AG04450 (cell line): ENCODE data around the gene MTHFD1L. TPM values are rescaled to one million over a fixed set of nuclear protein-coding genes. Genes with fewer than 3 reads are reported as not detected.

Experiments
- CTCF ChIA-PET: fragments of 300-600, 350-600 bp; formaldehyde crosslinking; extraction: SDS; loops from one replicate; lab custom pipeline; 2022; ENCODE audit warnings: antibody characterized with exemption, inconsistent platforms; lab: Charles Lee
- POLR2A ChIA-PET: fragments of 350-600 bp; formaldehyde crosslinking; extraction: SDS; loops from one replicate; lab custom pipeline; 2021; ENCODE audit warnings: antibody characterized with exemption, inconsistent platforms; lab: Yijun Ruan, JAX
- DNase-seq: peaks from one replicate; pipeline ENCODE4 v3.0.0-alpha.2; 2011; ENCODE audit warnings: low read depth, low spot score
- H3K27ac ChIP-seq: one replicate; pipeline ENCODE4 v1.5.1; 2012; ENCODE audit warnings: low read depth, low read length, control low read depth
- H3K27me3 ChIP-seq: one replicate; pipeline ENCODE4 v1.6.0; 2012; ENCODE audit warnings: low read length; ENCODE audit not compliant: control insufficient read depth, insufficient read depth
- H3K4me3 ChIP-seq: 2 replicates; pipeline ENCODE4 v1.5.1; 2011; ENCODE audit warnings: mild to moderate bottlenecking, low read depth, low read length, control low read depth
- H3K9me3 ChIP-seq: 2 replicates; pipeline ENCODE4 v1.5.1; 2012; ENCODE audit warnings: low read length; ENCODE audit not compliant: control insufficient read depth, insufficient read depth
- polyA plus RNA-seq: library from polyadenylated mRNA; depleted of rRNA; stranded (reverse); fragments of >200 nt; gene quantifications from 2 replicates; pipeline ENCODE4 v1.2.3, GENCODE V29; 2011
- TF ChIP-seq, protein P1 (sequence below): IDR thresholded peaks from 2 replicates; pipeline ENCODE4 v1.5.1; 2011; ENCODE audit warnings: low read depth, low read length, control low read depth, inconsistent platforms

Gene MTHFD1L
- polyA plus RNA-seq, 1 experiment = 69.1 TPM

DNA sequence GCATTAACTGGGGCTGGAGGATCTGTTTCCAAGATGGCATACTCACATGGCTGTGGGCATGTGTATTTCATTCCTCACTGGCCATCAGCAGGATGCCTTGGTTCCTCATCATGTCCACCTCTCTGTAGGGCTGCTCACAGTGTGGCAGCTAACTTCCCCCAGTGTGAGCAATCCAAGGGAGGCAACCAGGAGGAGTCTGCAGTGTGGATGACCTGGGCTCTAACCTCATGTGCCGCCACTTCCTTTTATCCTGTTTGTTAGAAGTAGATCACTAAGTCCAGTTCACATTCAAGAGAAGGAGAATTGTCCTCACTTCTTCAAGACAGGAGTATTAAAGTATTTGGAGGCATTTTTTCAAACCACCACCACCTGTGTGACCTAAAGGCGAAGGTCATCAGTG, 54.4 kb downstream of the MTHFD1L start:
- Histone ChIP-seq H3K4me3 (no peak overlapping the region), H3K27ac (no peak overlapping the region), H3K9me3 (no peaks in the 10 kb centered on the region), H3K27me3 (no peaks in the 10 kb centered on the region)
- ChIA-PET CTCF (interaction anchor here (1.6 kb wide), 1 partner anchor 28 kb away, joined by 4 read pairs; no protein-coding TSS in a partner anchor), POLR2A (no interaction called here)
- TF ChIP-seq, protein P1, sequence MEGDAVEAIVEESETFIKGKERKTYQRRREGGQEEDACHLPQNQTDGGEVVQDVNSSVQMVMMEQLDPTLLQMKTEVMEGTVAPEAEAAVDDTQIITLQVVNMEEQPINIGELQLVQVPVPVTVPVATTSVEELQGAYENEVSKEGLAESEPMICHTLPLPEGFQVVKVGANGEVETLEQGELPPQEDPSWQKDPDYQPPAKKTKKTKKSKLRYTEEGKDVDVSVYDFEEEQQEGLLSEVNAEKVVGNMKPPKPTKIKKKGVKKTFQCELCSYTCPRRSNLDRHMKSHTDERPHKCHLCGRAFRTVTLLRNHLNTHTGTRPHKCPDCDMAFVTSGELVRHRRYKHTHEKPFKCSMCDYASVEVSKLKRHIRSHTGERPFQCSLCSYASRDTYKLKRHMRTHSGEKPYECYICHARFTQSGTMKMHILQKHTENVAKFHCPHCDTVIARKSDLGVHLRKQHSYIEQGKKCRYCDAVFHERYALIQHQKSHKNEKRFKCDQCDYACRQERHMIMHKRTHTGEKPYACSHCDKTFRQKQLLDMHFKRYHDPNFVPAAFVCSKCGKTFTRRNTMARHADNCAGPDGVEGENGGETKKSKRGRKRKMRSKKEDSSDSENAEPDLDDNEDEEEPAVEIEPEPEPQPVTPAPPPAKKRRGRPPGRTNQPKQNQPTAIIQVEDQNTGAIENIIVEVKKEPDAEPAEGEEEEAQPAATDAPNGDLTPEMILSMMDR = no peak
- no peak for DNase-seq

DNA sequence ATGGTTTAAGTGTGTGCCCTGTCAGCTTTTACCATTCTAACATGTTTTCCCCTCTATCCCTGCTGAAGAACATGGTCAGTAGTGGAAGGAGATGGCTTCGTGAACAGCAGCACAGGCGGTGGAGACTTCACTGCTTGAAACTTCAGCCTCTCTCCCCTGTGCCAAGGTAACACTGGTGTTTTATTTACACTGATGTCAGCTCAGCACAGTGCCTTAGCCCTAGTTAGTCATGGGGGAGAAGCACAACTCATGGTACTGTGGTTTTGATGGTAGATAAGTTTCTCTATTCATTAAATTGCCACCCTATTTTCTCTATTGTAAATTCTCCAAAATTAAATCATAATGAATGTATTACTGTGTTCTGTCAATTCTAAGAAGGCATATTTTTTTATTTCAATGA, 56.6 kb downstream of the MTHFD1L start:
- POLR2A ChIA-PET = interaction anchor here (1.0 kb wide), 1 partner anchor 468 kb away, joined by 4 read pairs; no protein-coding TSS in a partner anchor
- Histone ChIP-seq H3K27me3 (no peaks in the 10 kb centered on the region), H3K27ac (no peak overlapping the region), H3K9me3 (no peaks in the 10 kb centered on the region), H3K4me3 (no peak overlapping the region)
- no peak for DNase-seq
- TF ChIP-seq, protein P1 = no peak
- CTCF ChIA-PET = interaction anchor here (1.0 kb wide), 1 partner anchor 30 kb away, joined by 3 read pairs; no protein-coding TSS in a partner anchor

DNA sequence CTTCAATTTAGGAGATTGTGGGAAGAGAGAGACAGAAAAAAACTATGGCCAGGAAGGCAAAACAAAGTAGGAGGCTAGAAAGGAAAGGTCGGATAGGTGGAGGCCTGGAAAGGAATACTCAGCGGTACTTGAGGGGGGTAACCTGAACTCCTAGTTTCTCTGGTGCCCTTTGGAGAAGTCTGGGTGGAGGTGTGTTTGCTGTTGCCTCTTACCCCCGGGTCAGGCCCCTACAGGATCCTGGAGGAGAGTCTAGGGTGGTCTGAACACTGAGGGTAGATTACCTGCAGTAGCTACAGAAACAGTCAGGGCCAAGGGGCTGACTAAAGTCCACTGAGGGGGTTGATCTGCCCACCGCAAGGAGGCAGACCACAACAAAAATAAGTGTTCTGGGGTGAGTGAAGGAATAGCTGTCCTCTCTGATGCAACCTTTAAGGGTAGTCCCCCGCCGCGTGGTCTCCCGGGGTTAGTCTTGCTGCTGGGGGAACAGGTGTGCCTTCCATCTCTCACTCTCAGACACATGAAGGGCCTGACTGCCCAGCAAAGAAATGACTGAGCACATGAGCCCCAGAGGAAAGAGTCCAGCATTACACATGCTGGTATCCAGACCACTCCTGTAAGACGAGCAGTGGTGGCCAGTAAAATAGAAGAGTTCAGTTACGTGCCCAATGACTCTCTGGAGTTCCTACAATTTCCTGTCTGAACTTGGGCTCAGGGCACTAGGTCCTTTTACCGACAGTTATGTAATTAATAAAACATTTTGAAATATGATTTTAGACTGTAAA, 59.5 kb downstream of the MTHFD1L start:
- Histone ChIP-seq H3K9me3 (no peaks in the 10 kb centered on the region), H3K27me3 (no peaks in the 10 kb centered on the region), H3K27ac (no peak overlapping the region), H3K4me3 (no peak overlapping the region)
- no peak for DNase-seq
- POLR2A ChIA-PET = no interaction called here
- CTCF ChIA-PET = no interaction called here
- TF ChIP-seq, protein P1 = no peak

DNA sequence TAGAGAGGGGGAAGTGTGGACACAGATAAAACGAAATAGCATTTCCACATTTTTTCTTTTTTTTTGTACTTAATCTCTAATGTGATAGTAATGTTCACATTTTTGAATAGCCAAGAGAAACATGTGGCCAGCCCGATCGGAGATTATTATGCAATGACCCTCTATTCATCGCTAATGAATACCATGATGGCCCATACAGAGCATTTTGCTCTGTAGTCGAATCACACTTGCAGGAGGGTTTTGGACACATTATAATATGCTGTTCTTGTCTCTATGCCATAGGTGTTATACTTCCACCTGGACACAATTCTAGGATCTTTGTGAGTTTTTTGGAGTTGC, 60.1 kb downstream of the MTHFD1L start:
- H3K27ac ChIP-seq = no peak overlapping the region
- no peak overlapping the region for H3K4me3 ChIP-seq
- H3K9me3 ChIP-seq = no peaks in the 10 kb centered on the region
- ChIA-PET POLR2A (no interaction called here), CTCF (no interaction called here)
- H3K27me3 ChIP-seq = no peaks in the 10 kb centered on the region
- no peak for DNase-seq
- TF ChIP-seq, protein P1 = no peak

DNA sequence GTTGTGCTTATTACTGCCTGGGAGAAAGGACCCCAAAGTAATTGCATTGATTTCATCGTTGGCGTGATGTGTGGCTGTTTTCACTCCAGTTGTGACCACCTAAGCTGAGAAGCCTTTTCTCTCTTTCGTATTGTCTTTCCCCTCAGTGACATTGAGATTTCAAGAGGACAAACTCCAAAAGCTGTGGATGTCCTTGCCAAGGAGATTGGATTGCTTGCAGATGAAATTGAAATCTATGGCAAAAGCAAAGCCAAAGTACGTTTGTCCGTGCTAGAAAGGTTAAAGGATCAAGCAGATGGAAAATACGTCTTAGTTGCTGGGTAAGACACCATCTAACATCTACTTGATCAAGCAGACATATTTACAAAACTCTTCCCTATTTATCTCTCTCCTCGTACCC, 60.5 kb downstream of the MTHFD1L start:
- no peak for DNase-seq
- Histone ChIP-seq H3K4me3 (no peak overlapping the region), H3K27ac (no peak overlapping the region), H3K27me3 (no peaks in the 10 kb centered on the region), H3K9me3 (no peaks in the 10 kb centered on the region)
- TF ChIP-seq, protein P1 = no peak
- CTCF ChIA-PET = interaction anchor here (1.6 kb wide), 2 partner anchors 9 to 34 kb away, joined by 4 to 7 read pairs; no protein-coding TSS in a partner anchor
- POLR2A ChIA-PET = no interaction called here
